Loucy (cell line): Measurements from ENCODE around the gene F2RL2.

ENCODE experiments used
- H2AFZ ChIP-seq: fragments of 200-600 bp; sonication (generic); 2 replicates; pipeline ENCODE4 v1.6.0; 2016; ENCODE audit warnings: antibody characterized with exemption, mild to moderate bottlenecking, low read length, moderate library complexity
- H3F3A ChIP-seq: fragments of 200-600 bp; 2 replicates; pipeline ENCODE4 v1.6.0; 2016; ENCODE audit warnings: antibody characterized with exemption, low read depth, mild to moderate bottlenecking
- H3K27me3 ChIP-seq: fragments of 200-600 bp; sonication (generic); 2 replicates; pipeline ENCODE4 v1.6.1; 2014; ENCODE audit warnings: low read length, mild to moderate bottlenecking; ENCODE audit not compliant: insufficient read depth, poor library complexity, severe bottlenecking
- H3K36me3 ChIP-seq: fragments of 200-600 bp; sonication (generic); 2 replicates; pipeline ENCODE4 v1.6.1; 2016; ENCODE audit warnings: low read length; ENCODE audit not compliant: insufficient read depth
- H3K4me1 ChIP-seq: fragments of 200-600 bp; sonication (generic); 2 replicates; pipeline ENCODE4 v1.5.1; 2014; ENCODE audit warnings: low read length, mild to moderate bottlenecking; ENCODE audit not compliant: insufficient read depth, poor library complexity, severe bottlenecking
- H3K4me2 ChIP-seq: fragments of 200-600 bp; sonication (generic); 2 replicates; pipeline ENCODE4 v1.6.0; 2014; ENCODE audit warnings: antibody characterized with exemption, low read length, low read depth, mild to moderate bottlenecking; ENCODE audit not compliant: poor library complexity, severe bottlenecking
- H3K4me3 ChIP-seq: fragments of 200-600 bp; sonication (generic); 2 replicates; pipeline ENCODE4 v1.5.1; 2014; ENCODE audit warnings: low read length, mild to moderate bottlenecking, mixed read lengths; ENCODE audit not compliant: poor library complexity, severe bottlenecking
- H3K79me2 ChIP-seq: fragments of 200-600 bp; sonication (generic); 2 replicates; pipeline ENCODE4 v1.6.1; 2014; ENCODE audit warnings: low read length; ENCODE audit not compliant: insufficient read depth
- H3K9ac ChIP-seq: fragments of 200-600 bp; sonication (generic); 2 replicates; pipeline ENCODE4 v1.6.0; 2014; ENCODE audit warnings: mild to moderate bottlenecking, low read depth, low read length, moderate library complexity; ENCODE audit not compliant: poor library complexity, severe bottlenecking
- H3K9me2 ChIP-seq: fragments of 200-600 bp; sonication (generic); replicated peaks from 2 replicates; pipeline ENCODE4 v1.6.1; 2016; ENCODE audit warnings: low read depth, low read length, mixed read lengths
- H3K9me3 ChIP-seq: fragments of 200-600 bp; sonication (generic); 2 replicates; pipeline ENCODE4 v1.6.1; 2014; ENCODE audit warnings: mild to moderate bottlenecking, antibody characterized with exemption, low read length, low read depth; ENCODE audit not compliant: insufficient read depth
- H4K20me1 ChIP-seq: fragments of 200-600 bp; sonication (generic); 2 replicates; pipeline ENCODE4 v1.6.0; 2014; ENCODE audit warnings: antibody characterized with exemption, low read length, mild to moderate bottlenecking; ENCODE audit not compliant: insufficient read depth, poor library complexity, severe bottlenecking
- CTCF ChIP-seq: fragments of 200-600 bp; sonication (generic); conservative IDR thresholded peaks from 2 replicates; pipeline ENCODE4 v1.5.1; 2014; ENCODE audit warnings: mild to moderate bottlenecking, antibody characterized with exemption, low read length
- EZH2phosphoT487 ChIP-seq: fragments of 200-600 bp; IDR thresholded peaks from 2 replicates; pipeline ENCODE4 v1.6.1; 2018; ENCODE audit warnings: antibody characterized with exemption, mild to moderate bottlenecking, moderate library complexity, borderline replicate concordance

F2RL2 gene

GRCh38 chr5:76610196-76610595 is 13.0 kb downstream of the F2RL2 start:
- no peak overlapping the region for H3K4me3 ChIP-seq
- H3K79me2 ChIP-seq, result no peaks in the 10 kb centered on the region
- no peaks in the 10 kb centered on the region for H3F3A ChIP-seq
- H3K4me1 ChIP-seq, result peaks cover 4% of the 10 kb centered on the region
- no peak overlapping the region for H2AFZ ChIP-seq
- no peaks in the 10 kb centered on the region for H3K9me2 ChIP-seq
- H4K20me1 ChIP-seq, result no peaks in the 10 kb centered on the region
- TF ChIP-seq EZH2phosphoT487, result no peak
- no peak for TF ChIP-seq CTCF
- H3K9me3 ChIP-seq, result no peaks in the 10 kb centered on the region
- peaks cover 51% of the 10 kb centered on the region; the same call in 1 of the 2 replicates for H3K36me3 ChIP-seq
- H3K9ac ChIP-seq, result no peak overlapping the region
- H3K27me3 ChIP-seq, result no peaks in the 10 kb centered on the region
- H3K4me2 ChIP-seq, result no peak overlapping the region

GRCh38 chr5:76608833-76609232 is 14.4 kb downstream of the F2RL2 start:
- Histone ChIP-seq H3K4me1 (peaks cover 10% of the 10 kb centered on the region), H3K79me2 (no peaks in the 10 kb centered on the region), H3K4me2 (no peak overlapping the region), H3K9ac (no peak overlapping the region), H3F3A (no peaks in the 10 kb centered on the region), H2AFZ (no peak overlapping the region), H4K20me1 (no peaks in the 10 kb centered on the region), H3K27me3 (no peaks in the 10 kb centered on the region), H3K36me3 (peaks cover 46% of the 10 kb centered on the region; the same call in 1 of the 2 replicates), H3K9me3 (no peaks in the 10 kb centered on the region), H3K4me3 (no peak overlapping the region), H3K9me2 (no peaks in the 10 kb centered on the region)
- TF ChIP-seq CTCF, result no peak
- no peak for TF ChIP-seq EZH2phosphoT487

GRCh38 chr5:76607353-76607871 is 15.8 kb downstream of the F2RL2 start:
- Histone ChIP-seq H3K27me3 (no peaks in the 10 kb centered on the region), H3K9ac (peak overlapping the region; percentile 44), H3F3A (no peaks in the 10 kb centered on the region), H3K4me1 (peaks cover 10% of the 10 kb centered on the region), H3K36me3 (peaks cover 49% of the 10 kb centered on the region; the same call in 1 of the 2 replicates), H4K20me1 (no peaks in the 10 kb centered on the region), H3K4me2 (peak overlapping the region; percentile 52), H3K9me3 (no peaks in the 10 kb centered on the region), H3K9me2 (no peaks in the 10 kb centered on the region), H2AFZ (no peak overlapping the region), H3K4me3 (peak overlapping the region; percentile 43), H3K79me2 (no peaks in the 10 kb centered on the region)
- TF ChIP-seq CTCF, result no peak
- TF ChIP-seq EZH2phosphoT487, result no peak
